GM18511 (cell line): ENCODE measurements around the gene RNF167.

Experiments used
- ATAC-seq: cut with Tn5 transposase; IDR thresholded peaks from one replicate; pipeline ENCODE4 v1.9.1; 2021; ENCODE audit warnings: mild to moderate bottlenecking, moderate library complexity; ENCODE audit not compliant: unreplicated experiment

RNF167 gene

DNA sequence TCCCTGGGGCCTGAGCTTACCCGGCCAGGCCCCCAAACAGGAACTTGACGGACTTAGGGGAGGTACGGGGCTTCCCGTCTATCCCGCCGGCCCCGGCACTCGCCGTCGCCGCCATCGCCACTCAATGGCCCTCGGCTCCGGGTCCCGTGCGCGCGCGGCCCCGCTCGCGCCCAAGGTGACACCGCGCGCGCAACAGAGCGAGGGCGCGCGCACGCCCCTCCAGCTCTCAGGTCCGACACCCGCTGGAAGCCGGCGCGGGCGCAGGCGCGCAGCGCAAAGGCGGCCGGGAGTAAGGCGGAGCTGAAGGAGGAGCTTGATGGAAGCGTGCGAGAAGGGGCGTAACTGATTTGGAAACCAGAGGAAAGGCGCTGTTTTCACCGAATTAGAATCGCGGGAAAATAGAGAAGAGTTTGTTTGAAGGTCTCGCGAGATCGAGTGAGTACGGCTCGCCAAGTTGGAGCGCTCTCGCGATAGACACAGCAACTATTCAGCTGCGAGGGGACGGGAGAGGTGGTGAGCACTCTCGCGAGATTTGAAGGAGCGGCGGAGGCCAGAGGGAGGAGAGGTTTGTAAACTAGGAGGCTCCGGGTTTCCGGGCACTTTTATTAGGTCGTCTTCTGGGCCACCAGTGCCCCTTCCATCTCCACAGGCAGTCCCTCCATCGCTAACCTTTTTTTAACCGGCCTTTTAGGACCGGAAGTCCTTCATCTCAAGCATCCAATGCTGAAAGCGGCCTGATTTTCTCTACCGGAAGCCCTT lies at the start of gene RNF167, which contains the start of gene SLC25A11:
Gene RNF167, plus strand, starts transcription at position 473 of the 759 bp plus-strand sequence. CDS start 642 bp downstream, outside the sequence.
Gene SLC25A11, minus strand, starts transcription at position 251 of the 759 bp plus-strand sequence. Its CDS starts 136 bp downstream, at position 115.
- ATAC-seq, result peak; percentile 83

DNA sequence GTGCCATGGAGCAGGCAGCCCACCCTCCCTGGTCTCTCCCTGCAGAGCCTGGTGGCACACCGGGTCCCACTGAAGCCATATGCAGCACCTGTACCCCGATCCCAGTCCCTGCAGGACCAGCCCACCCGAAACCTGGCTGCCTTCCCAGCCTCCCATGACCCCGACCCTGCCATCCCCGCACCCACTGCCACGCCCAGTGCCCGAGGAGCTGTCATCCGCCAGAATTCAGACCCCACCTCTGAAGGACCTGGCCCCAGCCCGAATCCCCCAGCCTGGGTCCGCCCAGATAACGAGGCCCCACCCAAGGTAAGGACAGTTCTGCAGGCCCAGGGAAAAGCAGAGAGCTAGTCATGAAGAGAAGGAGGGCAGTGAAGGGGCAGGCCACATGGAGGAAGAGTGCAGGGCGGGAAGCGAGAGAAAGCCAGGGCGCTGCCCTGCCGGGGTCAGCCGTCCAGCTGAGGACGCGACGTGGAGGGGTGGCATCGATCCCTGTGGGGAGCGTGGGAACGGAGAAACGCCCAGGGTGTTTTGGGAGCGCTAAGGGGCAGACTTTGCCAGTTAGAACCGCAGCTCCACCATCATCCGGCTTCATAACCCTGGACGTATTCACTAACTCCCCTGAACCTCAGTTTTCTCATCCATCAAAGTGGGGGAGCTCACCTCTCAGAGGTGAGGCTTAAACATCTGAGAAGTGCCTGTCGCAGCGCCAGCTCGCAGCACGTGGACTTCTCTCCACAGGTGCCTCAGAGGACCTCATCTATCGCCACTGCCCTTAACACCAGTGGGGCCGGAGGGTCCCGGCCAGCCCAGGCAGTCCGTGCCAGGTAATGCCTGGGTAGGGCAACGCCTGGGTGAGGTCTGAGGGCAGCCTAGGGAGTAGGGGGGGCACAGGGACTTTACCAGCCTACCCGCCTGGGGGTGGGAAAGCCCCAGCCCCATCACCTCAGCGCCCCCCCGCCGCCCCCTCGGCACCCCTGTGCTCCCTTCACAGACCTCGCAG lies 48.4 kb upstream of the RNF167 start:
- no peak for ATAC-seq

DNA sequence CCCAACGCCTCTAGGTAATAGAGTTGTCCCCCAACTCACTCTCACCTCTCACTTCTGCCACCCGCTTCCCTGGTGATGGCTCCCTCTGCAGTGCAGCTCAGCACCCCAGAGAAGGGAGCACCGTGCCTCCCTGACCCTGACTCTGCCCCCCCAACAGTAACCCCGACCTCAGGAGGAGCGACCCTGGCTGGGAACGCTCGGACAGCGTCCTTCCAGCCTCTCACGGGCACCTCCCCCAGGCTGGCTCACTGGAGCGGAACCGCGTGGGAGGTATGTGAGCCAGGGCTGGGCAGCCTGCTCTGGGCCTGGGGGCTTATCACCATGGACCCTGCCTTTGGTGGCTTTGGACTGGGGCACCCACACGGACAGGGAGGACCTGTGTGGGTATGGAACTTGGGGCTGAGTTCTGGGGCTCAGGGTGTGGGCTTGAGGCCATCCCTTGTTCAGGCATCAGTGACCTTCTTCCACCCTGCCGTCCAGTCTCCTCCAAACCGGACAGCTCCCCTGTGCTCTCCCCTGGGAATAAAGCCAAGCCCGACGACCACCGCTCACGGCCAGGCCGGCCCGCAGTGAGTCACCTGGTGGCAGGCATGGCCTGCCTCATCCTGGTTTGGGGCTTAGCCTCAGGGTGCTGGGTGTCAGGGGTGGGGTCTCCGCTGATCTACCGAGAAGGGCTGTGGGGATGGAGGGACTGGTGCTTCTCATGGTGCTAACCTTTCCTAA lies 47.4 kb upstream of the RNF167 start:
- no peak for ATAC-seq

DNA sequence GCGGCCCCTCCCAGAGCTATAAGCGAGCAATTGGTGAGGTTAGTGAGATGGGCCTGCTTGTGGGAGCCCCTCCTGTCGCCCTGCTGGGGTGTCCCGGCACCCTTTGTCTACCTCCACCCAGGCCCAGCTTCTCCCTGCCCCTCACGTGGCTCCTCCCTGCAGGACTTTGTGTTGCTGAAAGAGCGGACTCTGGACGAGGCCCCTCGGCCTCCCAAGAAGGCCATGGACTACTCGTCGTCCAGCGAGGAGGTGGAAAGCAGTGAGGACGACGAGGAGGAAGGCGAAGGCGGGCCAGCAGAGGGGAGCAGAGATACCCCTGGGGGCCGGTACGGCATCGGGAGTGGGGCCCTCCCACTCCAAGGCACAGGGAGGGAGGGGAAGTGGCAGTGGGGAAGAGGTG lies 46.8 kb upstream of the RNF167 start:
- no peak for ATAC-seq

DNA sequence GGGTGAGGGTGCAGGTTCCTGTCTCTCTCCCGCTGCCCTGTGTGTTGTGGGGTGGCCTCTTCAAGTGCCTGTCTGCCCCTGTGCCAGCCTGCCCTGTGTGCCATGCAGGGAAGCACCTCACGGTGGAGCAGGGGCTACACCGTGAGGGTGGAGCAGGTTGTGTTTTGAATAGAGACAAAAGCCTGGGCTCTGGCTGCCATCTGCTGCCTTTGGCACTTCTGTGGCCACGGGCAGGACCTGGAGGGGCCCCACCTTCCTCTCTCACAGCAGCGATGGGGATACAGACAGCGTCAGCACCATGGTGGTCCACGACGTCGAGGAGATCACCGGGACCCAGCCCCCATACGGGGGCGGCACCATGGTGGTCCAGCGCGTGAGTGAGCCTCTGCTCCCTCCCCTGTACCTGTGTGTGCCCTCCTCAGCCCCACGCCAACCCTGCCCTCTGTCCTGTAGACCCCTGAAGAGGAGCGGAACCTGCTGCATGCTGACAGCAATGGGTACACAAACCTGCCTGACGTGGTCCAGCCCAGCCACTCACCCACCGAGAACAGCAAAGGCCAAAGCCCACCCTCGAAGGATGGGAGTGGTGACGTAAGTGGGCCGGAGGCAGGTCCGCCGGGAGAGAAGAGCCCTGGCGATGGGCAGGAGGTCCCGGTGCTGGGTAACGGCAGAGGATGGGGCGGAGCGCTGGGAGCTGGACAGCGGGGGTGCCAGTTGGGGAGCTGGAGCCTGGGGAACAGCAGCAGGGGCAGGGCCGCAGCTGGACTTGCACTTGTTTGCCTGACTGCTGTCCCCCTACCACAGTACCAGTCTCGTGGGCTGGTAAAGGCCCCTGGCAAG lies 46.1 kb upstream of the RNF167 start:
- ATAC-seq, result no peak

DNA sequence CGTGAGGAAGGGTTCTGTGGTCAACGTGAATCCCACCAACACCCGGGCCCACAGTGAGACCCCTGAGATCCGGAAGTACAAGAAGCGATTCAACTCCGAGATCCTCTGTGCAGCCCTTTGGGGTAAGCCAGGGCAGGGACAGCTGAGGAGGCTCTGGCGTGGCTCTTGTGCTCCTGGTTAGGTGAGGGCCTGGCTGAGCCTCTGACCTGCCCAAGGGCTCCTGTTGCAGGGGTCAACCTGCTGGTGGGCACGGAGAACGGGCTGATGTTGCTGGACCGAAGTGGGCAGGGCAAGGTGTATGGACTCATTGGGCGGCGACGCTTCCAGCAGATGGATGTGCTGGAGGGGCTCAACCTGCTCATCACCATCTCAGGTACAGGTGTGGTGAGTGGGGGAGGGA lies 44.9 kb upstream of the RNF167 start:
- no peak for ATAC-seq

DNA sequence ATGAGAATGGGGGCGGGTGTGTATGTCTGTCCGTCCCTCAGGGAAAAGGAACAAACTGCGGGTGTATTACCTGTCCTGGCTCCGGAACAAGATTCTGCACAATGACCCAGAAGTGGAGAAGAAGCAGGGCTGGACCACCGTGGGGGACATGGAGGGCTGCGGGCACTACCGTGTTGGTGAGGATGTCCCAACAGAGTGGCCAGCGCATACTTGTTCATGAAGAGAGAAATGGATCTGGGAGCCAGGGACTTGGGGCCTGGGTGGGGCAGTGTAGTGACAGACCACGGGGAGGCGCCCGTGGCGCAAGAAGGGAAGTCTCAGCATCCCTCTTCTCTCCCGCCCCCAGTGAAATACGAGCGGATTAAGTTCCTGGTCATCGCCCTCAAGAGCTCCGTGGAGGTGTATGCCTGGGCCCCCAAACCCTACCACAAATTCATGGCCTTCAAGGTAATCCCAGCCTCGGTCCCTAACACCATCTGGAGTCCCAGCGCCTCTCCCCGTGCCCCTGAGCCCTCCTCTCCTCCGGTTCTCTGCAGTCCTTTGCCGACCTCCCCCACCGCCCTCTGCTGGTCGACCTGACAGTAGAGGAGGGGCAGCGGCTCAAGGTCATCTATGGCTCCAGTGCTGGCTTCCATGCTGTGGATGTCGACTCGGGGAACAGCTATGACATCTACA lies 44.3 kb upstream of the RNF167 start:
- ATAC-seq, result no peak

DNA sequence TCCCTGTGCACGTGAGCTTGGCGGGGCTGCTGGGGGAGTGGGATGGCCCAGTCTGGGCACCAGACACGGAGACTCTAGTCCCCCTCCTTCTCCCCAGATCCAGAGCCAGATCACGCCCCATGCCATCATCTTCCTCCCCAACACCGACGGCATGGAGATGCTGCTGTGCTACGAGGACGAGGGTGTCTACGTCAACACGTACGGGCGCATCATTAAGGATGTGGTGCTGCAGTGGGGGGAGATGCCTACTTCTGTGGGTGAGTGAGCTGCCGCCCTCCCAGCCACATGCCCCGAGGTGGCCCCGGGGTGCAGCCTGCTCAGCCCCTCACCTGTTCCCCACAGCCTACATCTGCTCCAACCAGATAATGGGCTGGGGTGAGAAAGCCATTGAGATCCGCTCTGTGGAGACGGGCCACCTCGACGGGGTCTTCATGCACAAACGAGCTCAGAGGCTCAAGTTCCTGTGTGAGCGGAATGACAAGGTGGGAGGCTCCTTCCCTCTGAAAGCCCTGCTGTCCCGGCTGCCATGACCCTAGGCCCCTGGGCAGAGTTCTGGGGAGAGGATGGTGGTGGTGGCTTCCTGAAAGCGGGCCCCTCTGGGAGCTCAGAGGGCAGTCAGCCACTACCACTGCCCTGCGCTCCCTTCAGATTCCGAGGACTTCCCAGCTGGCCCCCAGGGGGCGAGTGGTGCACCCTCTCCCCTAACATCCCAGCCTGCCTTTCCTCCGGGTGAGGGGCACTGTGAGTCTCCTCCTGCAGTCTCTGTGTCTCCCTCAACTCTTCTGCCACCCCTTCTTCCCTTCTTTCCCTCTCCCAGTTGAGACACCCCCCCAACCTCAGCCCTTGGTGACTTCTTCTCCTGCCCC lies 43.5 kb upstream of the RNF167 start:
- no peak for ATAC-seq

DNA sequence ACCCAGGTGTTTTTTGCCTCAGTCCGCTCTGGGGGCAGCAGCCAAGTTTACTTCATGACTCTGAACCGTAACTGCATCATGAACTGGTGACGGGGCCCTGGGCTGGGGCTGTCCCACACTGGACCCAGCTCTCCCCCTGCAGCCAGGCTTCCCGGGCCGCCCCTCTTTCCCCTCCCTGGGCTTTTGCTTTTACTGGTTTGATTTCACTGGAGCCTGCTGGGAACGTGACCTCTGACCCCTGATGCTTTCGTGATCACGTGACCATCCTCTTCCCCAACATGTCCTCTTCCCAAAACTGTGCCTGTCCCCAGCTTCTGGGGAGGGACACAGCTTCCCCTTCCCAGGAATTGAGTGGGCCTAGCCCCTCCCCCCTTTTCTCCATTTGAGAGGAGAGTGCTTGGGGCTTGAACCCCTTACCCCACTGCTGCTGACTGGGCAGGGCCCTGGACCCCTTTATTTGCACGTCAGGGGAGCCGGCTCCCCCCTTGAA lies 42.8 kb upstream of the RNF167 start:
- no peak for ATAC-seq

DNA sequence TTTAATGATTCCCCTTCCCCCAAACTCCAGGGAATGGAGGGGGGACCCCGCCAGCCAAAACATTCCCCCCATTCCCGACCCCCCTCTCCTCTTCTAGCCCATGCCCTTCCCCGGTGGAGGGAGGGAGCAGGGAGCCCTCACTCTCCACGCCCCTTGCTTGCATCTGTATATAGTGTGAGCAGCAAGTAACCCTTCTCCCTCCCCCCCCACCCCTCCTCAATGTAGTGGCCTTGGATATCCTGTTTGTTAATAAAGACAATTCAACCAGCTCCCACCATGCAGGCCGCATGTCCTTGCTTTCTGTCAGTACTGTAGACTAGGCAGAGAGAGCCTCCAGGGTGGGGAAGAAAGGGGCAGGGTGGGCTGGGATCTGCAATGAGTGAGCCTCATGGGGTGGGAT lies 42.3 kb upstream of the RNF167 start:
- no peak for ATAC-seq

DNA sequence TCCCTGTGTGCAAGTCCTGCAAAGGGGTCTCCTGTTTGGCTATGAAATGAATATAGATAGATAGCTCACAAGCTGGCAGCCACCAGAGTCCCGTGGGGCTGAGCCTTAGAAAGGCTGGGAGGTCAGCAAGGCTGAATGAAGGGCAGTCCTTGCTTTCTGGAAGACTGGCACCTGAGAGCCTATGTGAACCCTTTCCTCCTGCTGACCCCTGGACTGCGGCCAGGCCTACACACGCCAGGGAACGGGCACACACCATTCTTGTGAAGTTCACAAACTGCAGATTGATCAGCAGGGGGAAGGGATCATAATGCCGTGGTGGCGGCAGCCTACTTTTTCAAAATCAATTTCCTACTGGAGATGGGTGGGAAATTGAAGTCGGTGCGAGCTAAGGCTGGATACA lies 41.7 kb upstream of the RNF167 start:
- ATAC-seq, result no peak

DNA sequence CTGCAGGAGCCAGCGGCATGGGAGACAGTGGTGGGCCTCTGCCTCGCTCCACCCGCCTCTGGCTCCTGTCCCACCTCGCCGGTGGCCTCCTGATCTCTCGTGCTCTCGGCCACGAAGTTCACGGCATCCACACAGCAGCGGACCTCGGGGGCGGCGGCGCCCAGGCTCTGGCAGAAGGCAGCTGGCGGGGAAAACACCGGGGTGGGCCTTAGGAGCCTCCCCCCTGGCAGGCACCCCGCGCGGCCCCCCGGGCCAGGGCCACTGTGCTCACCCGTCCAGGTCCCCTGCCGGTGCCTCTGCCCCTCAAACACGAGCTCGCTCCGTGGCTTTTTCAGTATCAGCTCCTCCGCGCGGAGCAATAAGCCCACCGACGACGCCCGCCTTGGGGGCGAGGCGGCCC lies 41.1 kb upstream of the RNF167 start:
- no peak for ATAC-seq

DNA sequence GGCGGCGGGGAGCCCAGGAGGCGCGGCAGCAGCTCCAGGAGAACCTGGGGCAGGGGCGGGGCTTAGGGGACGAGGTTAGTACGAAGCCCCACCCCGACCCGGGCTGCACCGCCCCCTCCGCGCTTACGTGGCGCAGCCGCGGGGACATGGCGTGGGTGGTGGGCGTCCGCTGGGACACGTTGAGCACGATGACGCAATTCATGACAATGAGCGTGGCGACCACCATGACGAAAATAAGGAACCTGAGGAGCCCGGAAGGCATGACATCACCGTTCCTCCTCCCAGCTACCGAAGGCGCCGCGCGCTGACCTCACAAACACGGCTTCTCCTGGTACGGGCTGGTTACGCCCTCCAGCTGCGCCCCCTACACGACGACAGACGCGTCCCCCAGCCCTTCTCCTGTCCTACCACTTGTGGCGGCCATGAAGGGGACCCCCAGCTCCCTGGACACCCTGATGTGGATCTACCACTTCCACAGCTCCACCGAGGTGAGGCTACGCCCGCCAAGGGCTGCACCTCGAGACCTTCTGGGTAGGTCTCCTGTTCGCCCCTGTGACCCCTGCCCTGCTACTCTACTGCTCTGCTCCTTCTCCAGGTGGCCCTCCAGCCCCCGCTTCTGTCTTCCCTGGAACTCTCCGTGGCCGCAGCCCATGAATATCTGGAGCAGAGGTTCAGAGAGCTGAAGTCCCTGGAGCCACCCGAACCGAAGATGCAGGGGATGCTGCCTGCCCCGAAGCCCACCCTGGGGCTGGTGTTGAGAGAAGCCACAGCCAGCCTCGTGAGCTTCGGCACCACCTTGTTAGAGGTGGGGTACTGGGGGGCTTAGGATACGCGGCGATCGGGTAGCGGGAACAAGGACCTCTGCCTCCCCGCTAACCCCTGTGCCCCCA lies 40.5 kb upstream of the RNF167 start, which contains the start of gene C17orf107:
Gene C17orf107, plus strand, starts transcription at position 196 of the 890 bp plus-strand sequence. Its CDS starts 227 bp downstream, at position 423.
- no peak for ATAC-seq

DNA sequence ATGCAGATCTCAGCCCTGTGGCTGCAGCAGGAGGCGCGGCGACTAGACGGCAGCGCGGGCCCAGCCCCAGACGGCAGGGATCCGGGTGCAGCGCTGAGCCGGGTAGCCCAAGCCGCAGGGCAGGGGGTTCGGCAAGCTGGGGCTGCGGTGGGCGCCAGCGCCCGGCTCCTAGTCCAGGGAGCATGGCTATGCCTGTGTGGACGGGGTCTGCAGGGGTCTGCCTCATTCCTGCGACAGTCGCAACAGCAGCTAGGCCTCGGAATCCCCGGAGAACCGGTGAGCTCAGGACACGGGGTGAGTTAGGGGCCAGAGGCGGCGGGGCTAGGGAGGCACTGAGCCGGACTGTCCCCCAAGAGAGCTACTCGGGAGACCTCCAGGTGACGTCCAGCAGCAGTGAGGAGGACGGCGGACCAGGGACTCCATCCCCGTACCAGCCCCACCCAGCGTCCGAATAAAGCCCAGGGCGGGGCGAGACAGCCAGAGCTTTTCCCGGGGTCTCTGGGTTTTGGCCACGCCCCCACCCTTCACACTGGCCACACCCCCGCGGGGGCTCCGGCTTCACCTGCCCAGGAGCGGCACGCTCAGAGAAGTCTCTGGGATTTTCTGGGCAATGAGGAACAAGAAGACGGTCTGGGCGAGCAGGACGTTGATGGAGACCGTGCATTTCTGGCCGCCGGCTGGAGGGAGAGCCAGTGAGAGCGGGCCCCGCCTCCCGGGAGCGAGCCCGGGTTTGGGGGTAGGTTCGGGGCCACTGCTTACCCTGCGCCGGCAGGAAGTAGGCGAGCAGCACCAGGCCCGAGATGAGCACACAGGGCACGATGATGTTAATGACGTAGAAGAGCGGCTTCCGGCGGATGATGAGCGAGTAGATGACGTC lies 39.6 kb upstream of the RNF167 start:
- no peak for ATAC-seq

DNA sequence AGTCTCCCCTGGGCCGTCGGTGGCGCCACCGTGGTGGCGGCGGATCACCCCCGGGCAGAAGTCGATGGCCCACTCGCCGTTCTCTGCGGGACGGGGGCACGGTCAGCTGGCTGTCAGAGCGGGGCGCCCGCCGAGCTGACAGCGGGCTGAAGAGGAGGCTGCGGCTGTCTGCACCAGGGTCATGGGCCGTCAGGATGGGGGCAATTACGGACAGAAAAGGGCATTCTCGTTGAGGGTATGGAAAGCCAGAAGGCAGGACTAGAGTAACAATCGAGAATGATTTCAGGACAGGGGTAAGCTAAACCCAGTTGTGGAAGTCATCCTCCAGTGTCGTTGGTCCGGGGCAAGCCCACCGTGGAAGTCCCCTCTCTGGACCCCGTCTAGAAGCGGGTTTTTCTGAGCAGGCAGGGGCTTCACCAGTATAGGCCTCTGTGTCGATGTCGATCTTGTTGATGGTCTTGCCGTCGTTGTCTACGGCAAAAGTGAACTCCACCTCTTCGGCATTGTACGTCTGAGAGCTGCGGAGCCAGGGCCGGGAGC lies 38.9 kb upstream of the RNF167 start:
- ATAC-seq, result no peak
